DMS 273 (cell line): ENCODE results near the gene SLC36A4.
A peak's percentile ranks its signal among the peaks of the same experiment; 100 is the strongest.
"Not testable (repeated sequence)": the region's sequence is repeated elsewhere in the genome, so short reads cannot be mapped to it uniquely, and the experiment has no call there.

Experiments
- DNase-seq: peaks from one replicate; lab custom pipeline; 2025; ENCODE audit not compliant: unreplicated experiment; lab: John Stamatoyannopoulos, UW

Gene SLC36A4

GRCh38 chr11:93123351-93123898 lies 74.4 kb downstream of the SLC36A4 start:
- peak; percentile 5 for DNase-seq

- no peak for DNase-seq
These were observed 75.1 kb downstream of the SLC36A4 start for GRCh38 chr11:93122535-93123235.

GRCh38 chr11:93118276-93118675 lies 79.5 kb downstream of the SLC36A4 start:
- no peak for DNase-seq

GRCh38 chr11:93117565-93117964 lies 80.2 kb downstream of the SLC36A4 start:
- no peak for DNase-seq

GRCh38 chr11:93116641-93117441 lies 81.0 kb downstream of the SLC36A4 start:
- no peak for DNase-seq

- DNase-seq = no peak
These were observed 83.5 kb downstream of the SLC36A4 start for GRCh38 chr11:93114304-93114703.

- no peak for DNase-seq
These were observed 84.0 kb downstream of the SLC36A4 start for GRCh38 chr11:93113824-93114223.

GRCh38 chr11:93111147-93111546 lies 86.6 kb downstream of the SLC36A4 start:
- DNase-seq = not testable (repeated sequence)

- DNase-seq = no peak
These were observed 97.6 kb downstream of the SLC36A4 start for GRCh38 chr11:93100211-93100610.

GRCh38 chr11:93099806-93100205 lies 98.0 kb downstream of the SLC36A4 start:
- DNase-seq = no peak
